WI38 (cell line): ENCODE measurements around the gene OR5H15.

Source experiments
- H3K4me3 ChIP-seq: 2 replicates; pipeline ENCODE4 v1.5.1; 2011; ENCODE audit warnings: low read depth, mild to moderate bottlenecking, control low read depth, low read length
- CTCF ChIP-seq: IDR thresholded peaks from 2 replicates; pipeline ENCODE4 v1.5.1; 2012; ENCODE audit warnings: low read depth, mild to moderate bottlenecking, control low read depth, low read length

Gene OR5H15

GRCh38 chr3:98199020-98199419 lies 32.5 kb downstream of the OR5H15 start:
- TF ChIP-seq CTCF = no peak
- H3K4me3 ChIP-seq = no peak overlapping the region

- no peak overlapping the region for H3K4me3 ChIP-seq
Measured at GRCh38 chr3:98209244-98209643, 42.7 kb downstream of the OR5H15 start.

GRCh38 chr3:98213276-98213675 lies 46.8 kb downstream of the OR5H15 start:
- no peak for TF ChIP-seq CTCF
- no peak overlapping the region for H3K4me3 ChIP-seq

More at GRCh38 chr3:98209244-98209643, 42.7 kb downstream of the OR5H15 start:
- TF ChIP-seq CTCF = no peak

GRCh38 chr3:98215051-98215450 lies 48.6 kb downstream of the OR5H15 start:
- TF ChIP-seq CTCF = no peak
- no peak overlapping the region for H3K4me3 ChIP-seq
